HG03439 (cell line): ENCODE data around the gene FAM3B.

Experiments
- ATAC-seq: cut with Tn5 transposase; IDR thresholded peaks from one replicate; pipeline ENCODE4 v1.9.1; 2021; ENCODE audit warnings: mild to moderate bottlenecking, moderate library complexity; ENCODE audit not compliant: unreplicated experiment

Gene FAM3B

GRCh38 chr21:41390043-41390639 is 73.5 kb downstream of the FAM3B start:
- ATAC-seq, result no peak

GRCh38 chr21:41393876-41394465 is 77.4 kb downstream of the FAM3B start:
- ATAC-seq, result no peak

- no peak for ATAC-seq
These were observed 80.0 kb downstream of the FAM3B start for GRCh38 chr21:41396558-41397075.

- no peak for ATAC-seq
These were observed 80.9 kb downstream of the FAM3B start for GRCh38 chr21:41397471-41397891.

GRCh38 chr21:41398251-41398650 is 81.7 kb downstream of the FAM3B start:
- ATAC-seq, result no peak

- no peak for ATAC-seq
These were observed 82.2 kb downstream of the FAM3B start for GRCh38 chr21:41398831-41399230.

- ATAC-seq, result no peak
These were observed 82.7 kb downstream of the FAM3B start for GRCh38 chr21:41399246-41399800.

- no peak for ATAC-seq
These were observed 85.6 kb downstream of the FAM3B start for GRCh38 chr21:41402231-41402630.

- no peak for ATAC-seq
These were observed 86.2 kb downstream of the FAM3B start for GRCh38 chr21:41402796-41403195.

- ATAC-seq, result no peak
These were observed 86.7 kb downstream of the FAM3B start for GRCh38 chr21:41403331-41403730.

- ATAC-seq, result no peak
These were observed 87.4 kb downstream of the FAM3B start for GRCh38 chr21:41403966-41404365.

GRCh38 chr21:41405321-41405720 is 88.7 kb downstream of the FAM3B start:
- no peak for ATAC-seq

GRCh38 chr21:41406340-41406739 is 89.7 kb downstream of the FAM3B start:
- ATAC-seq, result no peak
